K562 (cell line): ENCODE measurements around the gene FAM174C. TPM values are rescaled to one million over a fixed set of nuclear protein-coding genes. Genes with fewer than 3 reads are reported as not detected.
A peak's percentile ranks its signal among the peaks of the same experiment; 100 is the strongest.

Source experiments
- ATAC-seq: fragments of 200-7000 bp; cut with Tn5 transposase; 3 replicates; pipeline ENCODE4 v1.9.1; 2020; ENCODE audit warnings: moderate library complexity
- BruUV-seq: library from RNA; stranded (reverse); fragments of 400-500 nt; replicated peaks from 2 replicates; lab custom pipeline; 2021; lab: Mats Ljungman, UMichigan
- CTCF ChIA-PET: fragments of 300-600 bp; formaldehyde crosslinking; extraction: SDS; loops from one replicate; lab custom pipeline; 2021; ENCODE audit warnings: low intra/inter-chr PET ratio; lab: Yijun Ruan, JAX
- POLR2A ChIA-PET: fragments of 300-600, 350-650 bp; sonication (Branson Sonifier 250); formaldehyde crosslinking; extraction: SDS; loops from one replicate; lab custom pipeline; 2021; ENCODE audit warnings: antibody characterized with exemption, inconsistent platforms; lab: Yijun Ruan, JAX
- DNase-seq, 4 experiments: peaks; one replicate each; pipeline versions ENCODE4 v3.0.0 to v3.0.0-alpha.2; 2011 to 2018; ENCODE audit warnings: low spot score in 3 of 4, mixed read lengths in 3 of 4; ENCODE audit errors: extremely low read depth in 1 of 4
- FAIRE-seq: peaks from 2 replicates; lab custom pipeline; 2011; peaks lifted over from hg19 to GRCh38; lab: Jason Lieb, UNC
- H2AFZ ChIP-seq: 2 replicates; pipeline ENCODE4 v1.6.0; 2011; ENCODE audit warnings: low read depth, low read length, control low read depth, inconsistent platforms
- H3K27ac ChIP-seq: fragments of 200-600 bp; 3 replicates; pipeline ENCODE4 v1.8.0; 2011; ENCODE audit warnings: low read depth, mild to moderate bottlenecking, control low read depth, inconsistent platforms, low read length, moderate library complexity, mixed read lengths; ENCODE audit errors: extremely low read depth
- H3K27me3 ChIP-seq, 2 experiments: fragments of 300-600 bp in 1 of 2; 2 replicates in 1 of 2; 3 replicates in 1 of 2; pipeline versions ENCODE4 v1.6.0 to v1.8.0; 2011; ENCODE audit warnings: inconsistent platforms in 2 of 2, low read length in 2 of 2, mild to moderate bottlenecking in 1 of 2, mixed read lengths in 1 of 2, moderate library complexity in 1 of 2; ENCODE audit not compliant: control insufficient read depth in 2 of 2, insufficient read depth in 2 of 2
- H3K36me3 ChIP-seq: fragments of 300-600 bp; 3 replicates; pipeline ENCODE4 v1.8.0; 2011; ENCODE audit warnings: mild to moderate bottlenecking, low read length, inconsistent platforms; ENCODE audit not compliant: control insufficient read depth, insufficient read depth
- H3K4me1 ChIP-seq, 2 experiments: fragments of 200-600 bp in 1 of 2; replicated peaks in 1 of 2; 2 replicates in 1 of 2; 3 replicates in 1 of 2; pipeline versions ENCODE4 v1.5.1 to v1.8.0; 2011; ENCODE audit warnings: inconsistent platforms in 2 of 2, low read length in 2 of 2, mild to moderate bottlenecking in 1 of 2, mixed read lengths in 1 of 2, moderate library complexity in 1 of 2; ENCODE audit not compliant: control insufficient read depth in 2 of 2, insufficient read depth in 2 of 2
- H3K4me2 ChIP-seq: 2 replicates; pipeline ENCODE4 v1.6.1; 2011; ENCODE audit warnings: low read length, control low read depth, inconsistent platforms, mixed read lengths; ENCODE audit not compliant: insufficient read depth
- H3K4me3 ChIP-seq: fragments of 200-600 bp; sonication (generic), shearing (Covaris generic); 2 replicates; pipeline ENCODE4 v1.5.1; 2016; ENCODE audit warnings: control low read depth, inconsistent platforms
- H3K79me2 ChIP-seq: fragments of 200-600 bp; 3 replicates; pipeline ENCODE4 v1.8.0; 2011; ENCODE audit warnings: low read length, inconsistent platforms; ENCODE audit not compliant: control insufficient read depth, insufficient read depth
- H3K9ac ChIP-seq, 2 experiments: 2 replicates each; pipeline versions ENCODE4 v1.6.0 to v1.6.1; 2011; ENCODE audit warnings: low read depth in 2 of 2, low read length in 2 of 2, control low read depth in 1 of 2, inconsistent platforms in 1 of 2, mild to moderate bottlenecking in 1 of 2, mixed read lengths in 1 of 2; ENCODE audit not compliant: insufficient read depth in 1 of 2
- H3K9me1 ChIP-seq: one replicate; pipeline ENCODE4 v1.6.0; 2011; ENCODE audit warnings: inconsistent platforms, mild to moderate bottlenecking, low read length, moderate library complexity; ENCODE audit not compliant: control insufficient read depth, insufficient read depth
- H3K9me3 ChIP-seq: replicated peaks from 2 replicates; pipeline ENCODE4 v1.5.1; 2011; ENCODE audit warnings: low read depth, low read length, inconsistent platforms; ENCODE audit not compliant: control insufficient read depth, insufficient read depth
- H4K20me1 ChIP-seq: replicated peaks from 2 replicates; pipeline ENCODE4 v1.6.1; 2011; ENCODE audit warnings: low read length, inconsistent platforms, mixed read lengths; ENCODE audit not compliant: control insufficient read depth, insufficient read depth
- ARNT ChIP-seq, 2 experiments: fragments of 450-650 bp; IDR thresholded peaks; 2 replicates each; pipeline ENCODE4 v1.6.1; 2016; ENCODE audit warnings: mild to moderate bottlenecking in 1 of 2
- CXXC5 ChIP-seq: fragments of 250-450 bp; sonication (Bioruptor Pico); IDR thresholded peaks from 2 replicates; pipeline ENCODE4 v1.8.0; 2022; ENCODE audit warnings: inconsistent platforms, mild to moderate bottlenecking, moderate library complexity
- GTF2F1 ChIP-seq: IDR thresholded peaks from 2 replicates; pipeline ENCODE4 v1.6.1; 2011; ENCODE audit warnings: low read depth, low read length, improper control_type of control experiment
- SAFB2 ChIP-seq: fragments of 200-400 bp; formaldehyde crosslinking; IDR thresholded peaks from 2 replicates; pipeline ENCODE4 v1.6.1; 2018; ENCODE audit warnings: borderline replicate concordance, low read length, low read depth, moderate library complexity; ENCODE audit not compliant: severe bottlenecking
- SPI1 ChIP-seq: IDR thresholded peaks from 2 replicates; pipeline ENCODE4 v1.6.1; 2011; ENCODE audit warnings: low read depth, low read length, control low read depth, borderline replicate concordance
- TCF7L2 ChIP-seq: fragments of 150-350 bp; IDR thresholded peaks from 2 replicates; pipeline ENCODE4 v1.6.1; 2016; ENCODE audit warnings: low read depth, mild to moderate bottlenecking, low read length, moderate library complexity
- TEAD2 ChIP-seq: fragments of 450-650 bp; IDR thresholded peaks from 2 replicates; pipeline ENCODE4 v1.6.1; 2016; ENCODE audit warnings: missing genetic modification characterization, control low read depth, missing compliant biosample characterization
- XRCC3 ChIP-seq: fragments of 450-650 bp; IDR thresholded peaks from 2 replicates; pipeline ENCODE4 v1.6.1; 2017; ENCODE audit warnings: mild to moderate bottlenecking, moderate library complexity
- ZNF146 ChIP-seq: IDR thresholded peaks from one replicate; pipeline ENCODE4 v1.6.1; 2018; ENCODE audit warnings: missing compliant biosample characterization; ENCODE audit not compliant: unreplicated experiment
- ZNF324 ChIP-seq: fragments of 250-450 bp; sonication (Bioruptor Pico); IDR thresholded peaks from 2 replicates; pipeline ENCODE4 v1.4.0; 2020; ENCODE audit warnings: mild to moderate bottlenecking
- WGBS: fragments of 100-300 bp; shearing (Covaris generic); methylation state at CpG from one replicate; pipeline ENCODE4 v1.1.6; 2016; ENCODE audit warnings: low coverage, mixed read lengths; ENCODE audit not compliant: insufficient coverage; ENCODE audit errors: missing lambda C conversion rate; 5-methylcytosine and 5-hydroxymethylcytosine counted together
- in situ Hi-C: fragments of 300-500 bp; cut with MboI; formaldehyde crosslinking; loops from 4 replicates; pipeline ENCODE4 v1.15.0; 2018; ENCODE audit warnings: inconsistent platforms, mixed read lengths
- intact Hi-C: fragments of 100-400 bp; cut with micrococcal nuclease; formaldehyde crosslinking; loops from 2 replicates; pipeline ENCODE4 v1.14.2; 2022
- polyA plus RNA-seq, 8 experiments: library from polyadenylated mRNA; depleted of rRNA in 4 of 8; stranded (reverse) in 5 of 8; unstranded in 3 of 8; fragments of >200 nt; fragmentation: Nextera tagmentation in 2 of 8; fragmentation: Illumina TruSeq in 1 of 8; extraction: Ambion mirVana in 2 of 8; extraction: Trizol in 1 of 8; gene quantifications; 2 replicates each; pipeline versions ENCODE4 v1.2.1 to v1.2.3, GENCODE V29; 2011 to 2014; ENCODE audit warnings: inconsistent platforms in 1 of 8, missing spikeins in 1 of 8
- total RNA-seq, 7 experiments: library from RNA; depleted of rRNA in 6 of 7; stranded (reverse); fragments of >200 nt in 6 of 7; fragmentation: Illumina TruSeq in 2 of 7; extraction: Trizol in 2 of 7; gene quantifications; 2 replicates each; pipeline versions ENCODE4 v1.2.1 to v1.2.3, GENCODE V29; 2011 to 2021; ENCODE audit warnings: low replicate concordance in 1 of 7
- TF ChIP-seq, protein P1 (sequence below): fragments of 450-650 bp; IDR thresholded peaks from 2 replicates; pipeline ENCODE4 v1.6.1; 2017; ENCODE audit warnings: antibody characterized with exemption, mild to moderate bottlenecking
- TF ChIP-seq, protein P2 (sequence below), 2 experiments: IDR thresholded peaks; 2 replicates each; pipeline ENCODE4 v1.6.1; 2011; ENCODE audit warnings: borderline replicate concordance in 1 of 2, control low read depth in 1 of 2, low read depth in 1 of 2, low read length in 1 of 2, mild to moderate bottlenecking in 1 of 2, mixed read lengths in 1 of 2, moderate library complexity in 1 of 2; ENCODE audit not compliant: insufficient read depth in 1 of 2, insufficient read length in 1 of 2, poor library complexity in 1 of 2, severe bottlenecking in 1 of 2; ENCODE audit errors: extremely low read depth in 1 of 2

Gene FAM174C
- total and polyA plus RNA-seq, 9 of the 15 experiments (the other 6 are each of a cell fraction or from before 2014, with no cell fraction given): 0.66 to 89.6 (median 20.3) TPM

- ChIA-PET CTCF (interaction anchor here (0.8 to 2.0 kb wide), 2 partner anchors 19 to 26 kb away, joined by 3 to 11 read pairs; no protein-coding TSS in a partner anchor), POLR2A (interaction anchor here (0.6 to 1.0 kb wide), 3 partner anchors 21 to 24 kb away, joined by 4 read pairs; partner anchors contain the start of gene CIRBP)
- ATAC-seq (peak; percentile 62), DNase-seq (peak; percentile 60 to 90 (median 76)), FAIRE-seq (no peak)
- peak within 1 kb of the TSS; percentile 89 to 95 for H3K9ac ChIP-seq
- BruUV-seq: TSS peak; percentile 50
- peaks cover 51% of the 10 kb centered on the region; the same call in 2 of the 3 replicates for H3K36me3 ChIP-seq
- H3K4me3 ChIP-seq: peak within 1 kb of the TSS; percentile 82
- peak within 1 kb of the TSS; percentile 90 for H2AFZ ChIP-seq
- 0 out of 2 replicates have a peak, but pooled peaks cover 5% of the 10 kb centered on the region for H4K20me1 ChIP-seq
- H3K79me2 ChIP-seq: peaks cover 62% of the 10 kb centered on the region
- H3K4me1 ChIP-seq: peaks cover 38 to 95% of the 10 kb centered on the region in 2 experiments
- no peaks in the 10 kb centered on the region for H3K9me3 ChIP-seq
- WGBS: under 1% methylated on average over 31 of the region's 60 CpGs
- H3K9me1 ChIP-seq: peaks cover 4% of the 10 kb centered on the region
- H3K4me2 ChIP-seq: peak within 1 kb of the TSS; percentile 73
- H3K27ac ChIP-seq: peak within 1 kb of the TSS; percentile 99
- in situ Hi-C loops: loop anchor here (25.0 kb wide), 1 partner anchor 486 kb away; the partner anchor contains the start of gene MISP
- intact Hi-C loops: loop anchor here (1.0 kb wide), 1 partner anchor 21 kb away; the partner anchor contains the start of gene CIRBP
- H3K27me3 ChIP-seq: no peaks in the 10 kb centered on the region
- TF ChIP-seq CXXC5 (peak; percentile 57), ZNF146 (no peak), ZNF324 (no peak), XRCC3 (no peak), SAFB2 (no peak), GTF2F1 (peak; percentile 48; the same call in 1 of the 2 replicates), SPI1 (no peak), ARNT (IDR thresholded peaks at IDR 0.05) (no peak), TCF7L2 (no peak), TEAD2 (tag) (no peak)
- TF ChIP-seq, protein P1, sequence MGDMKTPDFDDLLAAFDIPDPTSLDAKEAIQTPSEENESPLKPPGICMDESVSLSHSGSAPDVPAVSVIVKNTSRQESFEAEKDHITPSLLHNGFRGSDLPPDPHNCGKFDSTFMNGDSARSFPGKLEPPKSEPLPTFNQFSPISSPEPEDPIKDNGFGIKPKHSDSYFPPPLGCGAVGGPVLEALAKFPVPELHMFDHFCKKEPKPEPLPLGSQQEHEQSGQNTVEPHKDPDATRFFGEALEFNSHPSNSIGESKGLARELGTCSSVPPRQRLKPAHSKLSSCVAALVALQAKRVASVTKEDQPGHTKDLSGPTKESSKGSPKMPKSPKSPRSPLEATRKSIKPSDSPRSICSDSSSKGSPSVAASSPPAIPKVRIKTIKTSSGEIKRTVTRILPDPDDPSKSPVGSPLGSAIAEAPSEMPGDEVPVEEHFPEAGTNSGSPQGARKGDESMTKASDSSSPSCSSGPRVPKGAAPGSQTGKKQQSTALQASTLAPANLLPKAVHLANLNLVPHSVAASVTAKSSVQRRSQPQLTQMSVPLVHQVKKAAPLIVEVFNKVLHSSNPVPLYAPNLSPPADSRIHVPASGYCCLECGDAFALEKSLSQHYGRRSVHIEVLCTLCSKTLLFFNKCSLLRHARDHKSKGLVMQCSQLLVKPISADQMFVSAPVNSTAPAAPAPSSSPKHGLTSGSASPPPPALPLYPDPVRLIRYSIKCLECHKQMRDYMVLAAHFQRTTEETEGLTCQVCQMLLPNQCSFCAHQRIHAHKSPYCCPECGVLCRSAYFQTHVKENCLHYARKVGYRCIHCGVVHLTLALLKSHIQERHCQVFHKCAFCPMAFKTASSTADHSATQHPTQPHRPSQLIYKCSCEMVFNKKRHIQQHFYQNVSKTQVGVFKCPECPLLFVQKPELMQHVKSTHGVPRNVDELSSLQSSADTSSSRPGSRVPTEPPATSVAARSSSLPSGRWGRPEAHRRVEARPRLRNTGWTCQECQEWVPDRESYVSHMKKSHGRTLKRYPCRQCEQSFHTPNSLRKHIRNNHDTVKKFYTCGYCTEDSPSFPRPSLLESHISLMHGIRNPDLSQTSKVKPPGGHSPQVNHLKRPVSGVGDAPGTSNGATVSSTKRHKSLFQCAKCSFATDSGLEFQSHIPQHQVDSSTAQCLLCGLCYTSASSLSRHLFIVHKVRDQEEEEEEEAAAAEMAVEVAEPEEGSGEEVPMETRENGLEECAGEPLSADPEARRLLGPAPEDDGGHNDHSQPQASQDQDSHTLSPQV: peak; percentile 67
- TF ChIP-seq, protein P2, sequence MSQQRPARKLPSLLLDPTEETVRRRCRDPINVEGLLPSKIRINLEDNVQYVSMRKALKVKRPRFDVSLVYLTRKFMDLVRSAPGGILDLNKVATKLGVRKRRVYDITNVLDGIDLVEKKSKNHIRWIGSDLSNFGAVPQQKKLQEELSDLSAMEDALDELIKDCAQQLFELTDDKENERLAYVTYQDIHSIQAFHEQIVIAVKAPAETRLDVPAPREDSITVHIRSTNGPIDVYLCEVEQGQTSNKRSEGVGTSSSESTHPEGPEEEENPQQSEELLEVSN (IDR thresholded peaks at IDR 0.05; ENCODE audit: borderline replicate concordance in 1 of 2, extremely low read depth in 1 of 2, insufficient read depth in 1 of 2, insufficient read length in 1 of 2, low read depth in 1 of 2, low read length in 1 of 2, poor library complexity in 1 of 2, severe bottlenecking in 1 of 2): peak in 1 of 2 experiments; percentile 36
Observed at GRCh38 chr19:1248139-1248785, 27.1 kb upstream of the FAM174C start, which contains the start of gene MIDN. Gene MIDN (plus strand): TSS chr19:1248583. CDS start chr19:1250297, 1,714 bp downstream.
